IPS DF 6.9 (cell line): ENCODE results near the gene LRRIQ4.

Source experiments
- DNase-seq: peaks from one replicate; pipeline ENCODE4 v3.0.0-alpha.2; 2013; ENCODE audit warnings: low read depth, low spot score
- H3K27ac ChIP-seq: one replicate; pipeline ENCODE4 v1.5.1; 2013; ENCODE audit warnings: low read length, control low read depth
- H3K27me3 ChIP-seq: 2 replicates; pipeline ENCODE4 v1.6.1; 2013; ENCODE audit warnings: mild to moderate bottlenecking, low read length; ENCODE audit not compliant: control insufficient read depth, insufficient read depth
- H3K36me3 ChIP-seq: 2 replicates; pipeline ENCODE4 v1.6.1; 2013; ENCODE audit warnings: low read length; ENCODE audit not compliant: control insufficient read depth, insufficient read depth
- H3K4me1 ChIP-seq: 2 replicates; pipeline ENCODE4 v1.6.1; 2013; ENCODE audit warnings: low read length; ENCODE audit not compliant: control insufficient read depth, insufficient read depth
- H3K4me3 ChIP-seq: 2 replicates; pipeline ENCODE4 v1.5.1; 2013; ENCODE audit warnings: mild to moderate bottlenecking, low read length
- H3K9me3 ChIP-seq: 2 replicates; pipeline ENCODE4 v1.6.1; 2013; ENCODE audit warnings: low read length, inconsistent platforms; ENCODE audit not compliant: control insufficient read depth, insufficient read depth
- WGBS: extraction: QIAGEN DNeasy Blood & Tissue Kit; methylation state at CpG from one replicate; pipeline ENCODE4 v1.1.7; 2013; ENCODE audit warnings: mixed read lengths, missing lambda C conversion rate; ENCODE audit not compliant: insufficient read length, insufficient coverage; 5-methylcytosine and 5-hydroxymethylcytosine counted together

The LRRIQ4 gene

DNA sequence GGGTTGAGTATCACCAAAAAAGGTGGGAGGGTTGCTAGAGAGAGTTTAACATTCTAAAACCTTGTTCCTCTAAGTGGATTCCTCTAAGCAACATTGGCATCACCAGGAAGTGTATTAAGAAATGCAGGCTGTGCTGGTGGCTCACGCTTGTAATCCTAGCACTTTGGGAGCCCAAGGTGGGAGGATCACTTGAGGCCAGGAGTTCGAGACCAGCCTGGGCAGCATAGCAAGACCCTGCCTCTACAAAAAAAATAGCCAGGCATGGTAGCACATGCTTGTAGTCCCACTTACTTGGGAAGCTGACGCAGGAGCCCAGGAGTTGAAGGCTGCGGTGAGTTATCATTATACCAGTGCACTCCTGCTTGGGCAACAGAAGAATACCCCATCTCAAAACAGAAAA lies 34.8 kb upstream of the LRRIQ4 start:
- no peak for DNase-seq
- WGBS: no CpG with 5 or more reads among the region's 4 CpGs
- Histone ChIP-seq H3K4me3 (no peak overlapping the region), H3K36me3 (peaks cover 5% of the 10 kb centered on the region; the same call in 1 of the 2 replicates), H3K27ac (no peak overlapping the region), H3K27me3 (no peaks in the 10 kb centered on the region), H3K9me3 (no peaks in the 10 kb centered on the region), H3K4me1 (no peaks in the 10 kb centered on the region)

GRCh38 chr3:169780742-169781141 lies 31.9 kb upstream of the LRRIQ4 start:
- Histone ChIP-seq H3K4me3 (no peak overlapping the region), H3K4me1 (no peaks in the 10 kb centered on the region), H3K9me3 (no peaks in the 10 kb centered on the region), H3K36me3 (peaks cover 7% of the 10 kb centered on the region; the same call in 1 of the 2 replicates), H3K27me3 (no peaks in the 10 kb centered on the region), H3K27ac (no peak overlapping the region)
- no peak for DNase-seq
- no CpG with 5 or more reads among the region's 2 CpGs for WGBS

DNA sequence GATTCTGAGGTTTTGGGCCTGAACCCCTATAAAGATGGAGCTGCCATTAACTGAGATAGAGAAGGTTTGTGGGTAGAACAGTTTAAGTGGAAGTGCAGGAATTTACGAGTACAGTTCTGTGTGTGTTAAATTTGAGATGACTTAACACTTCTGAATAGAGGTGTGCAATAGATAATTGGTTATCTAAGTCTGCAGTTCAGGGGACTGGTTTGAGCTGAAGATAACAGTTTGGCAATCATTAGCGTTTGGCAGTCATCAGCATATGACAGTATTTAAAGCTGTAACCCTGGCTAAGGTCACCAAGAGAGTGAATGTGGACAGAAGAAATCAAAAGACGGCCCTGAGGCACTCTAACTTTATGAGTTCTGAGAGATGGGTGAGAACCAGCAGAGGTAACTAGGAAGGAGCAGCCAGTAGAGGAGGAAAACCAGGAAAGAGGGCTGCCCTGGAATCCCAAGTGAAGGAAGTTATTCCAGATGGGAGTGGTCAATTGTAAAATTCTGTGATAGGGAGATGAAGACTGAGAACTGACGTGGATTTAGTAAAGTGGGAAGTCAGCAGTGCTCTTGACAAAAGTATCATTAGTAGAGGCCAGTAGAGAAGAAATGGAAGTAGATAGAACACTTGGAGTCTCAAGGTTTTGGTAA lies 31.3 kb upstream of the LRRIQ4 start:
- Histone ChIP-seq H3K4me3 (no peak overlapping the region), H3K4me1 (no peaks in the 10 kb centered on the region), H3K27me3 (no peaks in the 10 kb centered on the region), H3K36me3 (peaks cover 7% of the 10 kb centered on the region; the same call in 1 of the 2 replicates), H3K27ac (no peak overlapping the region), H3K9me3 (no peaks in the 10 kb centered on the region)
- WGBS: no CpG with 5 or more reads among the region's 4 CpGs
- no peak for DNase-seq

GRCh38 chr3:169787120-169787519 lies 25.6 kb upstream of the LRRIQ4 start:
- Histone ChIP-seq H3K36me3 (peaks cover 7% of the 10 kb centered on the region; the same call in 1 of the 2 replicates), H3K27me3 (no peaks in the 10 kb centered on the region)
- no CpG with 5 or more reads among the region's 4 CpGs for WGBS

GRCh38 chr3:169787791-169788190 lies 24.9 kb upstream of the LRRIQ4 start:
- H3K27me3 ChIP-seq: no peaks in the 10 kb centered on the region
- H3K27ac ChIP-seq: no peak overlapping the region
- H3K36me3 ChIP-seq: peaks cover 7% of the 10 kb centered on the region; the same call in 1 of the 2 replicates
- DNase-seq: no peak
- WGBS: no CpG with 5 or more reads among the region's 1 CpG
- no peaks in the 10 kb centered on the region for H3K9me3 ChIP-seq
- H3K4me1 ChIP-seq: no peaks in the 10 kb centered on the region
- no peak overlapping the region for H3K4me3 ChIP-seq

More at GRCh38 chr3:169787120-169787519, 25.6 kb upstream of the LRRIQ4 start:
- H3K4me1 ChIP-seq: no peaks in the 10 kb centered on the region
- H3K27ac ChIP-seq: no peak overlapping the region
- no peak overlapping the region for H3K4me3 ChIP-seq
- DNase-seq: no peak
- H3K9me3 ChIP-seq: no peaks in the 10 kb centered on the region

DNA sequence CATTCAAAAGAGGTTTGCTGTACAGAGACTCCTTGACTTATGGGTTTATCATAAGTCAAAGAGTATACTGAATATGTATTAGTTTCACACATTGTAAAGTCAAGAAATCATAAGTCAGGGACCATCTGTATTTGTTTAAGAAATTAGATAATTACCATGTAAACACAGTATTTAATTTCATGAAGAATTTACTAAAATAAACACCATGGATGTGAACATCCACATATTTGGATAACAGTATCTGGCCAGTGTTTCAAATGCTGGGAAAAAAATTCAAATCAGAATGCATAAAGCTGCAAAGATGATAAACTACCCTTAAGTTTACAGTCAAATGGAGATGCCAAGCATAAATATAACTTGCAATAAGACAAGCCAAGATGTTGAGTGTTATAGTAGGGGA lies 22.5 kb upstream of the LRRIQ4 start:
- H3K27ac ChIP-seq: no peak overlapping the region
- H3K9me3 ChIP-seq: no peaks in the 10 kb centered on the region
- no peaks in the 10 kb centered on the region for H3K4me1 ChIP-seq
- H3K36me3 ChIP-seq: peaks cover 7% of the 10 kb centered on the region; the same call in 1 of the 2 replicates
- no peak for DNase-seq
- no peak overlapping the region for H3K4me3 ChIP-seq
- H3K27me3 ChIP-seq: no peaks in the 10 kb centered on the region

- no peak overlapping the region for H3K4me3 ChIP-seq
- H3K36me3 ChIP-seq: peaks cover 4% of the 10 kb centered on the region; the same call in 1 of the 2 replicates
- no CpG with 5 or more reads among the region's 4 CpGs for WGBS
- H3K4me1 ChIP-seq: no peaks in the 10 kb centered on the region
- no peak overlapping the region for H3K27ac ChIP-seq
- no peaks in the 10 kb centered on the region for H3K9me3 ChIP-seq
- no peaks in the 10 kb centered on the region for H3K27me3 ChIP-seq
- DNase-seq: no peak
These were observed 21.8 kb upstream of the LRRIQ4 start for GRCh38 chr3:169790687-169791429.

DNA sequence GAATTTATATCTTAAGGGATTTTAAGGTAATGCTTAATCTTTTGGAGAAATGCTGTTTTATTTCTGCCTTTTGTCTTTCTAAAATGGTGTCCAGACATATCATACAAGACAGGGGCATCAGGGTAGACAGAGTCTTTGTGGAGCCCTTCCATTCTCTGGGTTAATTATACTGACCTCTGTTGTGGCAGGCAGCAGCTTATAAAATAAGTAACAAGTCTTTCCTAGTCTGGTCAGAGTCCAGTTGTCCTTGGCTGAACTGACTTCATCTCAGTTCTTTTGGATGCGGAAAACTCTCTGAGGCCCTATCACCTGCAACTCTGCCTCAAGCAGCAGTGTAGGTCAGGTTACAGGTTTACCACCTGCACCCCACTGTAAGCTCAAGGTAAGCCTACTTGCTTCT lies 20.3 kb upstream of the LRRIQ4 start:
- H3K27ac ChIP-seq: no peak overlapping the region
- no peak overlapping the region for H3K4me3 ChIP-seq
- peaks cover 4% of the 10 kb centered on the region; the same call in 1 of the 2 replicates for H3K36me3 ChIP-seq
- H3K4me1 ChIP-seq: no peaks in the 10 kb centered on the region
- H3K27me3 ChIP-seq: no peaks in the 10 kb centered on the region
- DNase-seq: no peak
- no CpG with 5 or more reads among the region's 1 CpG for WGBS
- H3K9me3 ChIP-seq: no peaks in the 10 kb centered on the region

- H3K27me3 ChIP-seq: no peaks in the 10 kb centered on the region
- H3K4me1 ChIP-seq: no peaks in the 10 kb centered on the region
- no peak overlapping the region for H3K4me3 ChIP-seq
- WGBS: no CpG with 5 or more reads among the region's 3 CpGs
- no peak for DNase-seq
- H3K9me3 ChIP-seq: no peaks in the 10 kb centered on the region
- no peaks in the 10 kb centered on the region for H3K36me3 ChIP-seq
- no peak overlapping the region for H3K27ac ChIP-seq
These were observed 8.0 kb upstream of the LRRIQ4 start for GRCh38 chr3:169804681-169805080.

DNA sequence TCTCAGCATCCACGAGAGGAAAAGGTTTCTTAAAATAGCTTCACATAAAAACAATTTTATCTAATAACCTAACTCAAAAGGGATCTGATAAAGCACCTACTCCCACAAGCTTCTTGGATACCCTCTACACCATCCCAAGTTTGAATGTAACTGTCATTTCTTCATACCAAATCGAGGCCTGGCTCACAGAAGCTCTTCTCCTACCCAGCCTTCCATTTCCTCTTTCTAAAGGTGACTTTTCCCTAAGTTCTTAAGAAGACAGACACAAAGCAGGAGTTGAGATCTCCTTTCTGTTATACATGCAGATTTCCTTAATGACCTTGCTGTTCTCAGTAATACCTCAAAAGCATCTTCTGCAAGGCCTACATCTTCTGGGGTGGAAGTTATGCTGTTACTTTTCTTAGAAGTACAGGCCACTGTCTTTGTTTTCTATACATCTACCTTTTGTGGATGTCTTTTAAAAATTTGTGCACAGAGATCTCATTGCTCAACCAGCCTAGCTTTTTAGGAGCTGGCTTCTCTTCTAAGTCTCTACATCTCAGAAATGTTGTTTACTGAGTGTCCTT lies 3.4 kb upstream of the LRRIQ4 start:
- Histone ChIP-seq H3K4me1 (no peaks in the 10 kb centered on the region; the same call in 1 of the 2 replicates), H3K9me3 (no peaks in the 10 kb centered on the region), H3K27ac (no peak overlapping the region), H3K27me3 (no peaks in the 10 kb centered on the region; the same call in 1 of the 2 replicates), H3K4me3 (no peak overlapping the region), H3K36me3 (no peaks in the 10 kb centered on the region)
- WGBS: no CpG with 5 or more reads among the region's 2 CpGs
- no peak for DNase-seq
